CMK (cell line): Measurements from ENCODE around the gene PARD3B.

ENCODE experiments used
- DNase-seq: peaks from one replicate; pipeline ENCODE4 v3.0.0-alpha.2; 2010; ENCODE audit warnings: low read depth

The PARD3B gene

DNA sequence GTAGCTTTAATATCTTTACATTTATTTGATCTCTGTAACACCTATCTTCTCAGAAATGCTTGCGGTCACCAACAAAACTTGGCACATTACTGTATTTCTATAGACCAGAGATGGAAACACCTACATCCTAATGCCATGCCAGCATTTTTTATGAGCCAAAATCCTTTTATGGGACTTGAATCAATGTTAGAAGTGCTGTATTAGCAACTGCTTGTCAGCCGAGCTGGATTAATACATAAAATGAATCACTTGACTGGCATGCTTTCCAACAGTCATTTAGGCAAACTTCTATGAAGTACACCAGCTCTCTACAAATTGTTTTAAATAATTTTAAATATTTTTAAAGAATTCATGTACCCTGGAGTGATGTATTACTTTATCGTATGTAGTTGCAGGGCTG, 864.1 kb downstream of the PARD3B start:
- no peak for DNase-seq

DNA sequence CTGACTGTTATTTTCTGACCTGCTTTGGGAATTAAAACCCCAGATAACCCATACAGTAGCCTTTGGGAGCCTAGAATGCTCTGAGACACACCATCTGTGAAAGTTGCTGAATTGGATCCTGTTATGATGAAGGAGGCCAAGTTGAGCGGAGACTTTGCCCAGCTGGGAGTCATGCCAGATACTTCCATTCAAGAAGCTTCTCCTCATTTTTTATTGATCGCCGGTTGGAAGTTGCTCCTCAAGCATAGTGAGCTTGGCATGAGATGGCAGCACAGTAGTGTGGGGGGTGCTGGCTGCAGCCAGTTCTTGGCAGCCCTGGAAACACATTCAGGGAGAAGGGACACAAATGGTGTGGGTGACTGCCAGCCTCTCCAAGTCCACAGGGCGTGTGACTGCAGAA, 866.3 kb downstream of the PARD3B start:
- no peak for DNase-seq

DNA sequence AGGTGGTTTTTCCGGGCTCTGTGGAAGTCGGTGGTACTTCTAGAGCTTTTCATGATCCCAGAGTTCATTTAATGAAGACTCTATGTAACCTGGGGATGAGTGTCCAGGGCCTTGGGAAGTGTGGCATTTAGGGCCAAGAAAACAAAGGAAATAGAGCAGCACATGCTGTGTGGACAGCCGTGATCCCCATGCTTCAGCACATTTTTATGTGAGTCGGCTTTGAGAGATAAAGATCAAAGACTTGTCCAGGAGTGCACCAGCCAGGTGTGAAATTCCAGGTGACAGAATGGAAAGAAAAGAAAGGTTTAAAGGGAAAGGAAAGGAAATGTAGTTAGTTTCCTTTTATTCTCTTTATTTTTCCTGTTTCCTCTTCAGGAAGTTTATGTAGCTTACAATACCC, 879.1 kb downstream of the PARD3B start:
- DNase-seq: no peak

DNA sequence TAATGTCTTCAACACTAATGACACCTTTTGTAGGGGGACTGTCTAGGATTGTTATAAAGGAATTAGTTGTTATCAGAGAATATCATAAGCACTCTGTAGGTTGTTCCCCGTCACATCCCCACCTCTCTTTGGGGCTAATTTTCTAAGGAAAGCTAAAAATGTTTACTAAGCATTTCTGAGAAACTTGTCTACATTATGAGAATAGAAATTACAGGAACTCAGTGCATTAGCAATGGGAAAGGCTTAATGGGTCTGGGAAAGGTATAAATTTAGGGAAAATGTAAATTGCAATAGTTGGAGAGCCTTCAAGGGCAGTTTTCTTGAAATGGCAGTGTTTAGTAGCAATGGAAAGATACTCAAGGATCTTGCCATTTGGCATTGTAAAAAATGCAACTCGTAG, 879.8 kb downstream of the PARD3B start:
- DNase-seq: no peak

DNA sequence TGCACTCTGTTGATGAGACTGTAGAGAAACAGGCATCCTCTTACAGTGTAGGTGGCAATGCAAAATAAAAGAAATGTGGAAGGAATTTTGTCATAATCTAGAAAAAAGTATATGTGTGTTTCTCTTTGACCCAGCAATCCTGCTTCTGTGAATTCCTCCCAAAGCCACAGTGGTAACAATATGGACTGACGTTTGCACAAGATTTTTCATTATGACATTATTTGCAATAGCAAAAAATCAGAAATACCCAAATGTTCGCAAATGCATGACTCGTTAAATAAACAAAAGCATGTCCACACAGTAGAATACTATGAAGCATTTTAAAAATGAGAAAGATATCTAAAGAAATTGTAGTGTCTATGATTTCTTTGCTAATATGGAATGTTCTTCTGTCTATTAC, 881.8 kb downstream of the PARD3B start:
- no peak for DNase-seq

DNA sequence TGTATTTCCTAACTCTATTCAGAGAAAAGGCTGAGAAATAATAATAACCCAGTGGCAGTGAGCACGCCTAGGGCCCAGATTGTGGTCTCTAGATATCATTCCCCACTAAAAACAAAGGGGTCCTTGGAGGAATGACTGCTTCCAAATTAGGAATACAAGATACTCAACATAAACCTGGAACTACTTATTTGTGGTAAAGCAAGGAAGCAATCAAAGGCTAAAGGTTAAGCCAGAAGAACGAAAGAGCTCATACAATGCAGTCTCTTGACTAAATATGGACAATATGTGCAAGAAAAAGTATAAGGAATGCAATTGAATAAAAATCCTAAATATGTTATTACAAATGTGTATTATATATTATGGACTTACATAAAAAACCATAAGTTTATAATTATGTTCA, 883.5 kb downstream of the PARD3B start:
- no peak for DNase-seq

DNA sequence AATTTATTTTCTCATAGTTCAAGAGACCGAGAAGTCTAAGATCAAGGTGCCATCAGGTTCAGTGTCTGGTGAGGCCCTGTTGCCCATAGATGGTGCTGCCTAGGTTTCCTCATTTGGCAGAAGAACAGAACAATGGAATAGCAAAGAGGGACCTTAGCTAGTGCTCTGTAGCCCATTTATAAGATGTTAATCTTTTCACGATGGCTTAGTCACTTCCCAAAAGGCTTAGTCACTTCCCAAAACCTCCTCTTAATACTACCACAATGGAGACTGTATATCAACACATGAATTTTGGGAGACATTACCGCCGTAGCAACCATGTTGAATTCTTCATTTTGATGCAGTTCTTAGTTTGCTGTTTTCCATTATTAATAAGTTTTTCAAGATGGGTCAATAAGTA, 890.7 kb downstream of the PARD3B start:
- DNase-seq: no peak

DNA sequence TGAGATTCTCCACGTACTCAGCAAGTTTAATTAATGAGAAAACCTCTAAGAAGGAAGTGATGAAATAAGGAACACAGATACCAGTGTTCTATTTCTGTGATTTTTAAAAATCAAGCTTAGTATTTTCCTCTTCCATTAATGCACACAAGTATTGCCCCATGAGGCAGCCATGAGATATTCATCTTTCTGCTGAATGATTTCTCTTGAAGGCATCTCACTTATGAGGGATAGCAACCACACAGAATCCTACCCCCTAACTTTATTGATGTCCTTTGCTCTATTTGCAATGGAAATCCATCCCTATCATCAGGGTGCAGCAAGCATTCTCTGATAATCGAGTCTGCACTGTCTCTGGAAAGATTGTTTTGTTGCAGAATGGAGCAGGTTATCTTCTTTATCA, 893.0 kb downstream of the PARD3B start:
- no peak for DNase-seq

DNA sequence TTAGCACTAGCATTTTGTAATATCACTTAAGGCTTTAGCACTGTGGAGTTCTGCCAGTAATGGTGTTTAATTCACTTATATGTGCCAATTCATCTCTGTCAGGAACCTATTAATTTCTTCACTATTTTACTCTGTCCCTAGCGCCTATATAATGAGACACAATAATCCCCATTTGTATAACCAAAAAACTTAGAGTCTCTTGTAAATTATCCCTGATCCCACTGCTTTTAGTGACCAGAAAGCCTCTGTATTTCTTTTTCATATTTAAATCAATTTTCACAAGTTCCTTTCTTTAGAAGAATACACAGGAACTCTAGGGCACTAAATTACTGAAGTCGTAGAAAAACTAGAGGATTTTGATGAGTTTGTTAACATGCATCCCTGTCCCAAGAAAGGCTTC, 894.3 kb downstream of the PARD3B start:
- DNase-seq: no peak

DNA sequence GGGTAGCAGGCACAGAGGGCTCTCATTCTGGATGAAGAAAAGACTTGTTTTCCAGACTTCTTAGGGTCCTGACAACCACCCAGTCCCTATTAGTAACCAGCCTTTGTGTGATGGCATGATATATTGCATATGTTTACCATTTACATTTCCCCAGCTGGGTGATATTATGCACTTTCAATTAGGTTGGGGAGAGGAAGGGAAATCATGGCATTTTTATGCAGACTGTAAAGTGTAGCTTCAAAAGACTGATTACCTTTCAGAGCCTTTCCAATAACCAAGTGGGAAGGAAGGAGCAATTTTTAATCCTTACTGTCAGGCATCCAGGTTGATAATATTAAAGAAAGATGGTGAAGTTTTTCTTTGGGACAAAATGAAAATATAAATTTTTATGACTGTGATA, 896.2 kb downstream of the PARD3B start:
- DNase-seq: no peak

DNA sequence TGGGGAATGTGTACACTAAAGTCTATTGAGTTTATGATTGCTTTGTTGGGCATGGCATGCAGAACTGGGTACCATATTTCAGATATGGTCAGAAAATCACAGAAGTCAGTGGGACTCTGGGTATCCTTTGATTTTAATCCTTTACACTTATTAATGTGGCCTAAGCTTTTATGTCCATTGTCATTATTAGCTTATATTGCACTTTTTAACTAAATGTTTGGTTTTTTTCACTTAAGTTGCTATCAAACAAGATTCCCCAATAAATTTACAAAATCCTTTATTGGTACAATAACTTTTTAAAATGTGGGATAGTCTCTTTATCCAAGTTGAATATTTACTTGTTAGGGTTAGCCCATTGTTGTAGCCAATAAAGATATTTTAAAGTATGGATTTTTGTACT, 902.9 kb downstream of the PARD3B start:
- no peak for DNase-seq

DNA sequence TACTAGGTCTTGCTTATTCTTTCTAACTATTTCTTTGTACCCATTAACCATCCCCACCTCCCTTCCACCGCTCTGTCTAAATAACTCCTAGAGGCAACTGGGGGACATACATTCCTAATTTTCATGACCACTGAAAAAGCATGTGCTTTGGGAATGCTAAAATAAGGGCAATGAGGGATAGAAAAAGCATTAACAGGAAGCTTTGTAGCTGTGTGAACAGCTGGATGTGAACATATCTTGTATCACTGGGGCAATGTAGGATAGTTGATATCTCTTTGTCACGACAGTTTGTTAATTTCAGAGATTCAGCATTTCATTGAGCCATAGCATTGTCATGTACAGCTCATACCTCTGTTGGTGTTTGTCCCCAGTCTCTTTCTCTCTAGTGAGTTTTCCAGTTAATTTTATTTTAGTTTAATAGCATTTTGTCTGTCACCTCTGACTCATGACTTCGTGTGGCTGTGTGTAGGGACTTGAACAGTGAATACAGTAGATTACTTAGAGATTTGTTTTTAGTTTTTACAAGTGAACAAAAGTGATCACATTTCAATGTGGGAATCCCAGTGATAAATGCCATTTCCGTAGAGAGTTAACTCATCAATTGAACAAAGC, 906.7 kb downstream of the PARD3B start:
- no peak for DNase-seq

DNA sequence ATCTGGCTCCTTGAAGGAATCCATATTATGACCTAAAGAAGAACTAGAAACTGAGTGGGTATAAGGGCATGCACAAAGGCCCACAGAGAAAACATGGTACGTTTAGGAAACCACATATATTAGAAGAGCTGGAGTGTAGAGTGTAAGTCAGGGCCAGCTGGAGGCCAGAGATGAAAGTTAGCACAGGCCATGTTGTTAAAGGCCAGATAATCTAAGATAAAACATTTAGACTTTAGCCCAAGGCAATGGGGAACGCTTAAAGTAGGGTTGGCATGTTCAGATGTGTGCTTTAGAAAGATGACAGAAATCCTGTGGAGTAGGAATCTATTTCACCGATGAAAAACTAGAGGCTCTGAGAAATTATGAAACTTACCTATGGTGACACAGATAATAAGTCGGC, 907.9 kb downstream of the PARD3B start:
- DNase-seq: no peak

DNA sequence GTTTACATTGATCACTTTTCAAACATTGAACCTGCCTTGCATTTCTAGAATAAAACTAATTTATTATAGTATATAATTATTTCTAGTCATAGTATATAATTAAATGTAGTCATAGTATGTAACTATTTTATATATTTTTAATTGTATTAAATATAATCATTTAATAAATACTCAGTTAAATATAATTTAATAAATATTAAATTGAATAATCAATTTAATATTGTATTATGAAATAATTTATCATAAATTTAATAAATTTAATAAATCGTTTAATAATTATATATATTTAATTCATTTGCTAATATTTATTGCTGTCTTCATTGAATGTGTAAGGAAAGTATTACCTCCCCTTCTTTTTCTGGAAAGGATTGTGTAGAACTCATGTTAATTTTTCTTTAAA, 911.4 kb downstream of the PARD3B start:
- no peak for DNase-seq

DNA sequence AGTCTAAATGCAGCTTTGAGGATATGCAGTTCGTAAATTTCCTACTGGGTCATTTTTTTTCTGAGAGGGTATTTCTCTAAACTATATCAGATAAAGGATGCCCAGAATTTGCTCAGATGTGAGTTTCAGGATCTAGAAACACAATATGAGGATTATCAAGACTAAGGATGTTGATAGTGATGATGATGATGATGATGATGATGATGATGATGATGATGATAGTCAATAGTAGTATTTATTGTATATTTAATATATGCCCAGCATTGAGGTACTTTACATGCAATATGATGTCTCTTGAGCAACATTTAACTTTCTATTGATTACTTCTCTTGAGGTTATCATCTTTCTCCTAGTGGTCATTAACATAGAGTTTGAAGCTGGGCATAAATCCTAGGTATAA, 914.9 kb downstream of the PARD3B start:
- DNase-seq: no peak

DNA sequence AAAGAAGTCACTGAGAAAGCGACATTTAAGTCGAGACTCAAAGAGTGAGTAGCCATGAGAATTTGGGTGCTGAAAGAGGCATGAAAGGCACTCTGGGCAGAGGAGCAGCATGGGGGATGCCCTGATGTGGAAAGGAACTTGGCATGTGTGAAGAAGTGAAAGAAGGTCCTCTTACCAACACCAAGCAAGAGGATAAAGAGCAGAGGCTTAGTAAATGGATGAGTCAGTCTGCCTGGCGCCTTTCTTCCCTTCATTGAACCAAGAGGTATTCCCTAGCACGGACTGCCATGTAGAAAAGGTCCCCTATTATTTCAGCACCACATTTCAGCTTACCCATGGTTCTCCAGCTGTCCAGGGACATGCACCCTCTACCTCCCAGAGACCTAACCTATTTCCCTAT, 915.9 kb downstream of the PARD3B start:
- no peak for DNase-seq

DNA sequence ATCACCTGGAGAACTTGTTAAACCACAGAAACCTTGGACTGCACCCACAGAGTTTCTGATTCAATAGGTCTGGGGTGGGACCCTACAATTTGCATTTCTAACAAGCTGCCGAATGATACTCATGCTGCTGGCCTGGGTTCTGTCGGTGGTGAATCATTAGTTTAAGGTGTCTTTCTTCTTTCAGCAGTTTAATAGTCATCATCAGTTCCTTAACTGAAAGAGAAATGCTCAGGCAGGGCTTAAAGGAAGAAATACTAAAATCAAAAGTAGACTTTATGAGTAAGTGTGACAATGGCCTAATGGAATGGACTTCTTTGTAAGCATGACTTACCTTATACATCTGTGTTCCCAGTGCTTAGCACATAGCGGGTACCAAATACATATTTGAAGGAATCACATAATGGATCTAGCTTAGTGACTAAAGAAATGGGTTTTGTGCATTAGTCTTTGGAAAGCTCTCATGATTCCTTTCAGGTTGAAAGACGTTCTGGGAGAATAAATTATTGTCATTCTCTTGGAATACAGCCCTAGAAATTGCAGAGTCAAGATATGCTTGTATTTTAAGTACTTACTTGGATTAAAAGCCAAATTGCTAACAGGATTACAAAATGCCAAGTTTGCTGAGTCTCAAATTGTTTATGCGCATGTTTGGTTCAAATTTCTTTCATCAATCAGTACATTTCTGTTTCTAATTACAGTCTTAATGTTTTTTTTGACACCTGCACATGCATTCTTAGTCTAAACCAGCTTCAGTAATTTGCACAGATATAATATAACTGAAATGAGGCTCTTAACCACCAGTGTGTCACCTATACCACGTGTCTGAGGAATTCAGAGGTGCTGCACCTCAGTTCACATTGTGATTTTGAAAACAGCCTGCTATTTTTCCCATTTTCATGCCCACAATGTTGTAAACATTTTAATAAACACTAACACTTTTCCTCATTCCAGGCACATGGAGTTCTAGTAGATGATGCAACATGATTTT, 916.7 kb downstream of the PARD3B start:
- no peak for DNase-seq

DNA sequence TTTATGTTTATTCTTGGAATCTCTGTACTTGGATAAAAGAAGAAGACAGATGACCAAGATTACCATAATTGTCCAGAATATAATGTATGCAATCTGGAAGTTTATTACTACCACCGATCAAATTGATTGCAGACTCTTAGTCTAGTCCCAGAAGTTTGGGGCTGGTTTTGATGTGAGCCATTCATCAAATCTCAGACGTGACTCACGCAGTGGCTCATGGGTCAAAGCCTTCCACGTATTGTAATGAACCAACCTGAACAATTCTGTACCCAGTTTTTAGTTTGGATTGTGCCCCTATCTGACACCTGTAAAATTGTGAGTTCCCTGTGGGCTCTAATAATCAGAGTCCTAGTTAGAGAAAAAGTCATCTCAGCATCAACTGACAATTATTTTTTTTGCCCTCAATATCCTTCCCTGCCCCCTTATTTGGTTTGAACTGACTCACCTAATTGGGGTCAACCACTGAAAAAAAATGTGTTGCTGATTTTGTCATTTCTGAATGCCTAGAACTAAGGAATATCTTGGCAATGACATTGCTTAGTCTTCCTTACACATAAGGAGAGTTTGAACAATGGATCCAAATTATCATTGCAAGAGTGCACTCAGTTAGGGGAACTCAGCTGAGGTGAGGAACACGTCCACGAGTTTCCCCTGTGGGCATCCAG, 917.5 kb downstream of the PARD3B start:
- DNase-seq: no peak

DNA sequence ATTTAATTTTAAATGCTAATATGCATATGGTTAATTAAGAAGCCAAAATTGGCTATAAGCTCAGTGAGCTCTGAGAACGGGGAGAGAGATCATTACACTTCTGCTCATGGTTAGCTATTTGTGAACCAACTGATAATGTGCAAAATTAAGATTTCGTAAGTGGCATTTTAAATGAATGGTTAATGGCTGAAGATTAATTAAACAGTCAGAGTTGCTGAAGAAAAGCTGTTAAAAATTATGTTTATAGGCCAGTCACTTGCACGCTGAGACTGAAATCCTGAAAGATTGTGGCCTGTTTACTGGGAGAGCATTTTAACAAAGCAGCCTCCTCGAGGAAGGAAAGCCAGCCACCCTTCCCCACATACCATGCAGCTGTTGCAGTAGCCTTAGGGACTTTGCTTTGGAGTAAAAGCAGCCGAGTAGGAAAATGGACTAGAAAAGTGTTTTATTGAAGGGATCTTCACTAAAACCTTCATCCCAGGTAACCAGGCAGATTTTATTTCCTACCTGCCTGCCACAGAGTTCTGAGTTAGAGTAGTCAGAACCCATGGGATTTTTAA, 918.3 kb downstream of the PARD3B start:
- no peak for DNase-seq

DNA sequence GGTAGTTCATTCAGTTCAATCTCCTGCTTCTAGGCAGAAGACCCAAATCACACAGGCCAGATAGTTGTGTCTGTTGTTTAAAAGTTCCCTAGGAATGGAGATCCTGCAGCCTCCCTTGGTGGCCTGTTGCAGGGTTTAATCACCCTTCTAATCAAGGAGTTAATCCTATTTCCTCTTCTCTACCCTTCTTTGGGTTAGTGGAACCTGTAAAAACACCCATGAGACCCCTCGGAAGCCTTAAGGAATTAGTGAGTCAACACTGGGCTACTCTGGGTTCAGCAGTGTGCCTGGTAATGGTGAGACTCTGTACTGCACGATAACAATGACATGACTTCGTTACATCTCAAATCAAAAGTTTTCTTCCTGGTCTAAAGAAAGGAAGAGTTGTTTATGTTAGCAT, 919.4 kb downstream of the PARD3B start:
- no peak for DNase-seq

DNA sequence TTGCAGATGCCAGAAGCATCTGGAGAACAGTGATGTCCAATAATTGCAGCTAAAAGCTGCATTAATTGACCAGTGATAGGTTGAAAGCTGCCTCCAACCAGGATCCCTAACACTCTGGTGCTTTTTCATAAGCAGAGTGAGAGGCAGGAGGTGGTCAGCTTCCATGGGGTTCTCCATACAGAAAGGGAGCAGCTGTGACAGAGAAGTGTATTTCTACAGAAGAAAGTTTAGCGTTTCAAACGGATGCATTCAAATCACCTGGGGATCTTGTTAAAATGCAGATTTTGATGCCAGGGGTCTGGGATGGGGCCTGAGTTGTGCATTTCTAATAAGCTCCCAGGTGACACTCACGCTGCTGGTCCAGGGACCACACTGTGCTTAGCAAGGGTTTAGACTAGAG, 920.5 kb downstream of the PARD3B start:
- DNase-seq: no peak

DNA sequence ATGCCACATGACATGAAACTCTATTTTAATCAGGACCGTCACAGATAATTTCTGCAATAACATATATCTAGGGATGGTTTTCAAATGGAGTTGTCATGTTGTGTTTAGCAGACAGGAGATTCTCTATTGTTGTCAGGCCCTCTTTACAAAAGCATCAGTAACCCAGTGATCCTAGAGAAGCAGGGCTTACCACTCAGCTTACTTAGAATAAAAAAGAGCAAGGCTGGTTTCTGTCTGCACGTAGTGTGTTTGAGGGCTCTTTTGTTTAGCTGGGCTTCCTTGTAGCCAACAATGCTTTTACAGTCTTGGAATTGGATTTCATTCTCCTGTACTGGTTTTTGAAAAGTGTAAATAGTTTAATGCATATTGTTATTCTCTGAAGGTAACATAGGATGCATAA, 926.5 kb downstream of the PARD3B start:
- no peak for DNase-seq

DNA sequence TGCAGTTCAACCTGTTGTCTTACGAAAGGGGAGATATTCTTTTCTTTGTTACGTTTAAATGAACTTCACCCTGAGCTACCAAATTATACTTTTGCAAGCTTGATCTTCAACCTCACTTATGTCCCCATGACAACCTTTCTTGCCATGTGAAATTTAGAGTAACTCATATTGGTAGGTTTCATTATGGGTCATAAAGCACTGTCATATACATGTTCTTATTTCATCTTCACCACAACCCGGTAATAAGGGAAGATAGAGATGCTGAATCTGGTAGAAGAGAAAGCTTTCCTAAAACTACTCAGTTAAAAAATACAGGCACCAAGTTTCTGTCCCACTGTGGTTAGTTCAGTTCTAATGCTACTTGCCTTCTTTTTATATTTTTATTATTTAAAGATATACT, 928.5 kb downstream of the PARD3B start:
- no peak for DNase-seq
